ENCODE measurements around the gene WASL.
A peak's percentile ranks its signal among the peaks of the same experiment; 100 is the strongest.
"Not testable (repeated sequence)": the region's sequence is repeated elsewhere in the genome, so short reads cannot be mapped to it uniquely, and the experiment has no call there.

The WASL gene

GRCh38 chr7:123656544-123657303 is 92.1 kb downstream of the WASL start:
- no peak for DNase-seq

GRCh38 chr7:123655614-123656013 is 93.2 kb downstream of the WASL start, which contains the start of gene LMOD2:
TSS of gene LMOD2 (plus strand) at chr7:123655866. CDS start at chr7:123655964, 98 bp downstream.
- no peak for DNase-seq

- DNase-seq = no peak
Measured at GRCh38 chr7:123653162-123653561, 95.6 kb downstream of the WASL start.

- no peak for DNase-seq
Measured at GRCh38 chr7:123652406-123652805, 96.4 kb downstream of the WASL start.

- no peak for DNase-seq
Measured at GRCh38 chr7:123650595-123650994, 98.2 kb downstream of the WASL start.

- DNase-seq = no peak
Measured at GRCh38 chr7:123649964-123650363, 98.8 kb downstream of the WASL start.

- no peak for DNase-seq
Measured at GRCh38 chr7:123647106-123647730, 101.6 kb downstream of the WASL start.

GRCh38 chr7:123645516-123645915 is 103.3 kb downstream of the WASL start:
- no peak for DNase-seq

GRCh38 chr7:123643495-123644441 is 105.0 kb downstream of the WASL start:
- DNase-seq = peak; percentile 61

- no peak for DNase-seq
Measured at GRCh38 chr7:123641901-123642300, 106.9 kb downstream of the WASL start.

- no peak for DNase-seq
Measured at GRCh38 chr7:123640583-123640982, 108.2 kb downstream of the WASL start.

GRCh38 chr7:123639631-123640030 is 109.2 kb downstream of the WASL start:
- no peak for DNase-seq

- DNase-seq = no peak
Measured at GRCh38 chr7:123637878-123638277, 110.9 kb downstream of the WASL start.

GRCh38 chr7:123637203-123637602 is 111.6 kb downstream of the WASL start:
- no peak for DNase-seq

GRCh38 chr7:123635551-123636359 is 113.0 kb downstream of the WASL start:
- DNase-seq = no peak

- DNase-seq = not testable (repeated sequence)
Measured at GRCh38 chr7:123634011-123634573, 114.7 kb downstream of the WASL start.

- no peak for DNase-seq
Measured at GRCh38 chr7:123633553-123633952, 115.2 kb downstream of the WASL start.

- no peak for DNase-seq
Measured at GRCh38 chr7:123632808-123633207, 116.0 kb downstream of the WASL start.

Measured in SHP77 treated with DMSO at 0.1 percent for 48 hours (cell line).